Nephron progenitor cell (in vitro differentiated cells): ENCODE data around the gene NBAS.

Source experiments
- DNase-seq: peaks from one replicate; pipeline ENCODE4 v3.0.0; 2021
- H3K27ac Mint-ChIP-seq: 2 replicates; pipeline ENCODE4 v1.8.0; 2021; ENCODE audit warnings: mild to moderate bottlenecking, moderate library complexity, mixed read lengths
- H3K27me3 Mint-ChIP-seq: 2 replicates; pipeline ENCODE4 v1.8.0; 2021; ENCODE audit warnings: mild to moderate bottlenecking, low read depth, mixed read lengths; ENCODE audit not compliant: poor library complexity
- H3K36me3 Mint-ChIP-seq: 2 replicates; pipeline ENCODE4 v1.8.0; 2021; ENCODE audit warnings: low read depth, mixed read lengths
- H3K4me1 Mint-ChIP-seq: 2 replicates; pipeline ENCODE4 v1.8.0; 2021; ENCODE audit warnings: mixed read lengths
- H3K4me3 Mint-ChIP-seq: 2 replicates; pipeline ENCODE4 v1.8.0; 2021; ENCODE audit warnings: mild to moderate bottlenecking, moderate library complexity, mixed read lengths
- H3K9me3 Mint-ChIP-seq: 2 replicates; pipeline ENCODE4 v1.8.0; 2021; ENCODE audit warnings: mild to moderate bottlenecking, moderate library complexity, mixed read lengths
- CTCF ChIP-seq: fragments of 200-600 bp; sonication (generic); IDR thresholded peaks from 2 replicates; pipeline ENCODE4 v1.5.0; 2021; ENCODE audit warnings: antibody characterized with exemption

NBAS gene

GRCh38 chr2:15178946-15179345 is 382.2 kb downstream of the NBAS start:
- no peak for TF ChIP-seq CTCF
- Mint-ChIP-seq H3K27me3 (peaks cover 6% of the 10 kb centered on the region), H3K4me1 (peaks cover 30% of the 10 kb centered on the region), H3K36me3 (peaks cover 68% of the 10 kb centered on the region), H3K27ac (no peak overlapping the region), H3K9me3 (no peaks in the 10 kb centered on the region), H3K4me3 (no peak overlapping the region)
- no peak for DNase-seq

- Mint-ChIP-seq H3K27me3 (peaks cover 6% of the 10 kb centered on the region), H3K4me1 (peaks cover 30% of the 10 kb centered on the region), H3K9me3 (no peaks in the 10 kb centered on the region), H3K36me3 (peaks cover 55% of the 10 kb centered on the region), H3K4me3 (no peak overlapping the region), H3K27ac (no peak overlapping the region)
- no peak for DNase-seq
- no peak for TF ChIP-seq CTCF
Measured at GRCh38 chr2:15177103-15177502, 384.0 kb downstream of the NBAS start.

- TF ChIP-seq CTCF, result no peak
- Mint-ChIP-seq H3K36me3 (peaks cover 56% of the 10 kb centered on the region), H3K27ac (no peak overlapping the region), H3K27me3 (peaks cover 6% of the 10 kb centered on the region), H3K4me3 (no peak overlapping the region), H3K4me1 (peaks cover 30% of the 10 kb centered on the region), H3K9me3 (no peaks in the 10 kb centered on the region)
- no peak for DNase-seq
Measured at GRCh38 chr2:15176604-15177003, 384.5 kb downstream of the NBAS start.

GRCh38 chr2:15174567-15174966 is 386.6 kb downstream of the NBAS start:
- DNase-seq, result no peak
- peaks cover 64% of the 10 kb centered on the region for H3K36me3 Mint-ChIP-seq
- no peak overlapping the region for H3K27ac Mint-ChIP-seq
- H3K27me3 Mint-ChIP-seq, result no peaks in the 10 kb centered on the region
- no peaks in the 10 kb centered on the region for H3K9me3 Mint-ChIP-seq
- H3K4me1 Mint-ChIP-seq, result peaks cover 37% of the 10 kb centered on the region
- H3K4me3 Mint-ChIP-seq, result no peak overlapping the region
- TF ChIP-seq CTCF, result no peak

GRCh38 chr2:15173501-15173900 is 387.6 kb downstream of the NBAS start:
- no peak for TF ChIP-seq CTCF
- no peak overlapping the region for H3K27ac Mint-ChIP-seq
- no peak for DNase-seq
- H3K4me1 Mint-ChIP-seq, result peaks cover 35% of the 10 kb centered on the region
- H3K36me3 Mint-ChIP-seq, result peaks cover 66% of the 10 kb centered on the region
- no peaks in the 10 kb centered on the region for H3K9me3 Mint-ChIP-seq
- no peaks in the 10 kb centered on the region for H3K27me3 Mint-ChIP-seq
- no peak overlapping the region for H3K4me3 Mint-ChIP-seq

- Mint-ChIP-seq H3K27me3 (no peaks in the 10 kb centered on the region), H3K9me3 (no peaks in the 10 kb centered on the region), H3K4me3 (no peak overlapping the region), H3K36me3 (peaks cover 64% of the 10 kb centered on the region), H3K27ac (no peak overlapping the region), H3K4me1 (peaks cover 33% of the 10 kb centered on the region)
- no peak for TF ChIP-seq CTCF
- no peak for DNase-seq
Measured at GRCh38 chr2:15172825-15173224, 388.3 kb downstream of the NBAS start.
